Measurements from ENCODE around the gene ELMOD2. TPM values are rescaled to one million over a fixed set of nuclear protein-coding genes. Genes with fewer than 3 reads are reported as not detected.
A peak's percentile ranks its signal among the peaks of the same experiment; 100 is the strongest.
"Not testable (repeated sequence)": the region's sequence is repeated elsewhere in the genome, so short reads cannot be mapped to it uniquely, and the experiment has no call there.

Gene ELMOD2, protein sequence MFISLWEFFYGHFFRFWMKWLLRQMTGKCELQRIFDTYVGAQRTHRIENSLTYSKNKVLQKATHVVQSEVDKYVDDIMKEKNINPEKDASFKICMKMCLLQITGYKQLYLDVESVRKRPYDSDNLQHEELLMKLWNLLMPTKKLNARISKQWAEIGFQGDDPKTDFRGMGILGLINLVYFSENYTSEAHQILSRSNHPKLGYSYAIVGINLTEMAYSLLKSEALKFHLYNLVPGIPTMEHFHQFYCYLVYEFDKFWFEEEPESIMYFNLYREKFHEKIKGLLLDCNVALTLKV
- total RNA-seq, result 10 to 100 TPM; 11.6 to 12.9 TPM
- total RNA-seq, result 14.9 to 35.7 reads per million in 2 donors

DNA sequence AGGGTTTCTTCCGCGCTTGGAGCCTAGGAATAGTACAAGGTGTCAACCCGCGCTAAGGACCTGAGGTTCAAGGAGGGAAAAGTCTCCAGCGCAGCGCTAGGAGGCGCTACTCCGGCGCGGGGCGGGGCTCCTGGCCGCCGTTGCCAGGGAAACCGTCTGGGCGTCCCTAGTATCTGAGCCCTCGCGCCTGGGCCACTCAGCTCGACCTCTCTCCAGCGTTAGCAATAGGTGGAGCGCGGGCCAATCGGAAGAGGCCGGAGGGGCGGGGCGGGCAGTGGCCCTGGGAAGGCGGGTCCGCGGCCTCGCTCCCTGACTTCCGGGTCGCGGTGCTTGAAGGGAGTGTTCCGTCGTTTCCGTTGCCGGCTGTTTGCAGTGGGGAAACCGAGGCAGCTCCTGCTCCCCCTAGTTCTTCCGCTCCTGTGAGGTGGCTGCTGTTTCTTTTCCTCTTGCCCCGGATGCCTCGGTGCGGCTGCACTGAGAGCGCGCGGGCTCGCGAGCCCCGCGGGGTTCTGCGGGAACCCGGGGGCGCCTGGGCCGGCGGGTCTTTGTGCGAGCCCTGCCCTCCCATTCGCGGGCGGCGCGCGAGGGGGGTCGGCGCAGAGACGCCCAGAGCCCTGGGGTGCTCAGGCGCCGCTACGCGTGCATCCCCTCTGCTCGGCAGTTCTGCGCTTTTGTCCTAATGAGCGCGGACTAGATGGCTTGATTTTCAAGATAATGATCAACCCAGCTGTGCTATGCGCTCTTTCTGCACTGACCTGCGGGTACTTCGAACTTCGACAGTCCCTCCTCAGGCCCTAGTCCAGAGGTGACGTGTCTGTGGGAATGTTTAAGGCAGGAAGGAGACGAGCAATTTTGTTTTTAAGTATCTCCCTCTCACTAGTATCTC is at the start of gene ELMOD2:
ELMOD2 (plus strand) TSS at position 312 of the 886 bp plus-strand sequence. CDS start 1,261 bp downstream, outside the sequence.
- Mint-ChIP-seq H3K4me3 (peak within 1 kb of the TSS; percentile 86), H3K36me3 (ENCODE audit: low read depth) (no peaks in the 10 kb centered on the region), H3K4me1 (peaks cover 14% of the 10 kb centered on the region), H3K27me3 (no peaks in the 10 kb centered on the region), H3K27ac (peak within 1 kb of the TSS; percentile 81)
- DNase-seq (peak; percentile 93 to 95 (median 94)), ATAC-seq (peak; percentile 99)
- no peaks in the 10 kb centered on the region for H3K9me3 ChIP-seq (ENCODE audit: control insufficient read depth, low read length, poor library complexity, severe bottlenecking)

DNA sequence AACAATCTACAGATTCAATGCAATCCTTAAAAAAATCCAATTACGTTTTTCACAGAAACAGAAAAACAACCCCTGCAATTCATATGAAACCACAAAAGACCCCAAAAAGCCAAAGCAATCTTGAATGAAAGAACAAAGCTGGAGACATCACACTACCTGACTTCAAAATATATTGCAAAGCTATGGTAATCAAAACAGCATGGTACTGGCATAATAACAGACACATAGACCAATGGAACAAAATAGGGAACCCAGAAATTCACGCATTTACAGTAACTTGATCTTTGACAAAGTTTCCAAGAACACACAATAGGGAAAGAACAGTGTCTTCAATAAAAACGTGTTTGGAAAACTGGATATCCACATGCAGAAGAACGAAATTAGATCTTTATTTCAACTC is 40.5 kb upstream of the ELMOD2 start:
- H3K9me3 ChIP-seq (ENCODE audit: control insufficient read depth, low read length, poor library complexity, severe bottlenecking), result no peaks in the 10 kb centered on the region
- DNase-seq (no peak), ATAC-seq (no peak)
- H3K4me3 Mint-ChIP-seq, result no peak overlapping the region
- no peaks in the 10 kb centered on the region for H3K36me3 Mint-ChIP-seq (ENCODE audit: low read depth)
- H3K4me1 Mint-ChIP-seq, result no peaks in the 10 kb centered on the region
- H3K27me3 Mint-ChIP-seq, result peaks cover 7% of the 10 kb centered on the region
- H3K27ac Mint-ChIP-seq, result no peak overlapping the region

DNA sequence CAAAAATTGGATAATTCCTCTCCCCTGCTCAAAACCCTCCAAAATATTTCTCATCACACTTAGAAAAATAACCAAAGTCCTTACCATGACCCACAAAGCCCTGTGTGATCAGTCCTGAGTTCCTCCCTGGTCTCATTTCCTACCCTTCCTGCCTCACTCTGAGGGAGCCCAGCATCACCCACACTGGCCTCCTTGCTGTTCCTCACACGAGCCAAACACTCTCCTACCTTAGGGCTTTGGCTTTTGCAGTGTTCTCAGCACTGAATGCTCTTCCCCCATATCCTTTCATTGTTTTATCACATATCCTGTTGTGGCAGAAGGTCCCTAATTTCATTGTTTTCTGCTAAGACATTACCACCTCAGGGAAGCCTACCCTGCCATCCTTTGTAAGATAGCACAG is 38.0 kb upstream of the ELMOD2 start:
- Mint-ChIP-seq H3K4me1 (no peaks in the 10 kb centered on the region), H3K27ac (no peak overlapping the region), H3K4me3 (no peak overlapping the region), H3K27me3 (peaks cover 16% of the 10 kb centered on the region), H3K36me3 (ENCODE audit: low read depth) (no peaks in the 10 kb centered on the region)
- ATAC-seq, result no peak
- no peaks in the 10 kb centered on the region for H3K9me3 ChIP-seq (ENCODE audit: control insufficient read depth, low read length, poor library complexity, severe bottlenecking)
- DNase-seq, result no peak

DNA sequence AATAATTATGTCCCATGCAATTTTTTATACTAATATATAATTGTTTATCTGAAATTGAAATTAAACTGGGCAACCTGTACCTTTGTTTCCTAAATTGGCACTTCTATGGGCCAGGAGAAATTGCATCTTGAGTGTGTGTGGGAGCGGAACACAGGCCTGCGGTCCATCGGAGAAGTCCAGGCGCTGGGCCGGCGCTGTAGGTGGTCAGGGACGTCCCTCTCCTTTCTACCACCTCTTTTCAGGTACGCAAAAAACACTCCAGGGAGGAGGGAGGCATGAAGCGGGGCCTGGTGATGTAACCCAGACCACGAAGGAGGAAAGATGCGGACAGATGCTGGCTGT is 26.6 kb upstream of the ELMOD2 start:
- peaks cover 10% of the 10 kb centered on the region for H3K36me3 Mint-ChIP-seq (ENCODE audit: low read depth)
- peak overlapping the region; percentile 61 for H3K4me3 Mint-ChIP-seq
- no peak overlapping the region for H3K27ac Mint-ChIP-seq
- ATAC-seq (no peak), DNase-seq (no peak)
- H3K27me3 Mint-ChIP-seq, result peaks cover 62% of the 10 kb centered on the region
- H3K9me3 ChIP-seq (ENCODE audit: control insufficient read depth, low read length, poor library complexity, severe bottlenecking), result no peaks in the 10 kb centered on the region
- H3K4me1 Mint-ChIP-seq, result peaks cover 4% of the 10 kb centered on the region

DNA sequence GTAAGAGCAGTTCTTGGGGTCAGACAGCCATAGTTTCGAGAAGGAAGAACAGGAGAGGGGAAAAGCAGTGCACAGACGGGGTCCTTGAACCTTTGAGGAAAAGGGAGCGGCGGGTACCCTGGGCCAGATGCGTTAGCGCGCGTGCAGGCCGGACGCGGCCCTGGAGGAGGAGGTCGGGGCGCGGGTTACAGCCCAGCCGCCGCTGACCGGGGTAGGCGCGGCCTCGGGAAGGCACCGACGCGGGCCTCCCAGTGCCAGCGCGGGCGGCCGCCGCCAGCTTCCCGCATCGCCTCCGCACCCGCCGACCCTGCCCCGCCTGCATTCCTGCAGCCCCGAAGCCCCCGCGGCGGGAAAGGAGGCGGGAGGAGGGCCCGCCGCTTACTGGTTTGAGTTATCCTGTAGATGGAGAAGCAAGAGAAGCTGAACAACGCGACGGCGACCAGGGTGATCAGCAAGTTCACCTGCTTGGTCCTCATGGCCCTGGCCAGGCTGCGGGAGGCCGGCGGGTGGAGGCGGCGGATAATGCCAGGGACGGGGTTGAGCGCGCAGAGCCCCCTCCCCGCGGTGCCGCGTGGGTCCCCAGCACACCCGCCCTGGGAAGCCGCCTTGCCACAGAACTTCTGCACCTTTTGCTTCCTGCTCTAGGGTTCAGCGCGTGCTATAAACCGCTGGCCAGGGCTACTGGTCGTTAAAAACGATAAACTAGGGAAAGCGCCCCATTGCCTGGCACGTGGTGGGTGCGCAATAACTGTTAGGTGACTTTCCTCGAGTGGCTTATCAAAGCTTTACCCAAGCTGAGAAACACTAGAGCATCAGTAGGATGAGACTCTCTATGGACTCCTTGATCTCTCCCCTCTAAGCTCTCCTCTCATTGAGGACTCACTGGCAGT is 26.0 kb upstream of the ELMOD2 start, which contains the start of gene MGAT4D:
MGAT4D (minus strand) TSS at position 547 of the 890 bp plus-strand sequence; CDS start at position 476, 71 bp downstream.
- H3K36me3 Mint-ChIP-seq (ENCODE audit: low read depth), result peaks cover 10% of the 10 kb centered on the region
- peak within 1 kb of the TSS; percentile 62 for H3K4me3 Mint-ChIP-seq
- H3K4me1 Mint-ChIP-seq, result peaks cover 4% of the 10 kb centered on the region
- no peak within 1 kb of the TSS for H3K27ac Mint-ChIP-seq
- H3K27me3 Mint-ChIP-seq, result peaks cover 68% of the 10 kb centered on the region
- DNase-seq, result peak in 1 of 3 donors; percentile 9
- no peak for ATAC-seq
- H3K9me3 ChIP-seq (ENCODE audit: control insufficient read depth, low read length, poor library complexity, severe bottlenecking), result no peaks in the 10 kb centered on the region

DNA sequence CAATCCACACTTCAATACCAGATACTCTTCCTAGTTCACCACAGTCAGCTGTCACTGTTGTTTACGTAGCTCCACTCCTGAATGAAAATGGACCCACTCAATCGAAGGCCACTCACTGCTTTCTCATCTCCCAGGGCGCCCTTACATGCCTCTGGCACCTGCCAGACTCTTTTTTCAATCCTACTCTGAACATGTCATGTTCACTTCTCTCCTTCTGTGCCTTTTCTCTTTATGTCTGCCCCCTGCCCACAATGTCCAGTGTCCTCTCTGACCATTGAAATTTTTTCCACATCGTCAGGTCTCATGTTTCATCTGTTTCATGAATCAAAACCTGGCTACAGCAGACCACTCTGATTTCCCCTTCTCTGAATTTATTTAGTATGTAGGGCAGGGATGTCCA is 24.6 kb upstream of the ELMOD2 start:
- no peak for DNase-seq
- Mint-ChIP-seq H3K27me3 (peaks cover 82% of the 10 kb centered on the region), H3K36me3 (ENCODE audit: low read depth) (peaks cover 10% of the 10 kb centered on the region), H3K27ac (no peak overlapping the region), H3K4me1 (peaks cover 4% of the 10 kb centered on the region), H3K4me3 (peak overlapping the region; percentile 22)
- no peak for ATAC-seq
- no peaks in the 10 kb centered on the region for H3K9me3 ChIP-seq (ENCODE audit: control insufficient read depth, low read length, poor library complexity, severe bottlenecking)

DNA sequence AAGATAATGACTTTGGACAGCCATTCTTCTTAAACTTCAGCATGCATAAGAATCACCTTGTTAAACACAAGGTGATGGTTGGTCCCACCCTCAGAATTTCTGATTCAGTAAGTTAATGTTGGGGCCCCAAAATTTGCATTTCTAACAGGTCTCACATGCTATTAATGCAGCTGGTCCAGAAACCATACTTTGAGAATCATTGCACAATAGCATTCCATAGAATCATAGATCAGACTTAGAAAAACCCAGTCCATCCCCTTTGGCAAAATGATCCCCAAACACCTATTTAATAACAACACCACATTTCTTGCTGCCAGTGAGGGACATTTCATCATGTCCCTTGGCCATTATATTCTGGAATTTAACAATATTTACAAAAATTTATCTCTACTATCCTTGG is 19.7 kb upstream of the ELMOD2 start:
- ATAC-seq, result no peak
- no peak for DNase-seq
- no peak overlapping the region for H3K4me3 Mint-ChIP-seq
- peaks cover 3% of the 10 kb centered on the region for H3K4me1 Mint-ChIP-seq
- no peaks in the 10 kb centered on the region for H3K9me3 ChIP-seq (ENCODE audit: control insufficient read depth, low read length, poor library complexity, severe bottlenecking)
- peaks cover 3% of the 10 kb centered on the region for H3K36me3 Mint-ChIP-seq (ENCODE audit: low read depth)
- H3K27ac Mint-ChIP-seq, result no peak overlapping the region
- peaks cover 87% of the 10 kb centered on the region for H3K27me3 Mint-ChIP-seq

DNA sequence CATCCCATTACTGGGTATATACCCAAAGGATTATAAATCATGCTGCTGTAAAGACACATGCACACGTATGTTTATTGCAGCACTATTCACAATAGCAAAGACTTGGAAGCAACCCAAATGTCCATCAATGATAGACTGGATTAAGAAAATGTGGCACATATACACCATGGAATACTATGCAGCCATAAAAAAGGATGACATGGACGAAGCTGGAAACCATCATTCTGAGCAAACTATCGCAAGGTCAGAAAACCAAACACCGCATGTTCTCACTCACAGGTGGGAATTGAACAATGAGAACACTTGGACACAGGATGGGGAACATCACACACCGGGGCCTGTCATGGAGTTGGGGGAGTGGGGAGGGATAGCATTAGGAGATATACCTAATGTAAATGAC is 10.2 kb upstream of the ELMOD2 start:
- DNase-seq; H3K4me1 Mint-ChIP-seq; H3K27ac Mint-ChIP-seq; ATAC-seq; H3K9me3 ChIP-seq (ENCODE audit: control insufficient read depth, low read length, poor library complexity, severe bottlenecking); H3K4me3 Mint-ChIP-seq; H3K36me3 Mint-ChIP-seq (ENCODE audit: low read depth): not testable (repeated sequence)
- peaks cover 53% of the 10 kb centered on the region for H3K27me3 Mint-ChIP-seq

DNA sequence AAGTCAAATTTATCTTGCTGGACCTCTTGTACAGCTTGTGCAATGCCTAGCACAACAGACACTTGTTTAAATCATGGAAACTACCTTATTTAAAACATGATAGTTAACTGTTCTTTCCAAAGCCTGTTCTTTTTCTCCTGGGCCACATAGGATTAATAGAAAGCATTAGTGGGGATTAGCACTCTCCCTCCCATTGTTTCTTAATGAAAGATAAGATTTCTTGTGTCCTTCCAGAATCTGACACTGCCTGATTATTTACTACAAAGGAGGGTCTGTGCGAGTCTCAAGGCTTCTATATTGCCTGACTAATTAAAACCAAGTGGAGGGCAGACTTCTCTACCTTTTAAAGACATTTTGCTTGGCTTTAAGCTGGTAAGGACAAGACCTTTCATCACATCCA is 8.5 kb upstream of the ELMOD2 start:
- Mint-ChIP-seq H3K27me3 (peaks cover 36% of the 10 kb centered on the region), H3K4me1 (no peaks in the 10 kb centered on the region), H3K4me3 (no peak overlapping the region), H3K36me3 (ENCODE audit: low read depth) (no peaks in the 10 kb centered on the region), H3K27ac (no peak overlapping the region)
- DNase-seq (no peak), ATAC-seq (no peak)
- no peaks in the 10 kb centered on the region for H3K9me3 ChIP-seq (ENCODE audit: control insufficient read depth, low read length, poor library complexity, severe bottlenecking)

DNA sequence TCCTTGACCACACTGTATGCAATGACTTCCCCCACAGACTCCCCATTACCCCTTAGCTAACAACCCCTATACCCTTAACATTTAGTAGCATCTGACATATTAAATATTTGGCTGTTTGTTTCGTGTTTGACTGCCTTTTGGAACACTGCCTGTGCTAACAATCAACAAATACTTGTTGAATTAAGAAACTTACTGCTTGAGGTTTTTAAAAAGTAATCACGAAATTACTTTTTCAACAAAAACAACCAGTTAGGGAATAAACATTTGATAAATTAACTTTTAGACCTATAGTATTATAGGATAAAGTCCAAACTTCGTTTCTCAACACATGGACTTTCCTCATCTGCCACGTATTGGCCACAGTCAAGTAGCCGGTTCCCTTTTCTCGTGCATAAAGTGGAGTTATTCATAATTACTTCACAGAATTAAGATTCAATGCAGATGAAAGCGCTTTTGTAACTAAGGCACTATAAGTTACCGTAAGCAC is 555 bp upstream of the ELMOD2 start:
- no peak for ATAC-seq

DNA sequence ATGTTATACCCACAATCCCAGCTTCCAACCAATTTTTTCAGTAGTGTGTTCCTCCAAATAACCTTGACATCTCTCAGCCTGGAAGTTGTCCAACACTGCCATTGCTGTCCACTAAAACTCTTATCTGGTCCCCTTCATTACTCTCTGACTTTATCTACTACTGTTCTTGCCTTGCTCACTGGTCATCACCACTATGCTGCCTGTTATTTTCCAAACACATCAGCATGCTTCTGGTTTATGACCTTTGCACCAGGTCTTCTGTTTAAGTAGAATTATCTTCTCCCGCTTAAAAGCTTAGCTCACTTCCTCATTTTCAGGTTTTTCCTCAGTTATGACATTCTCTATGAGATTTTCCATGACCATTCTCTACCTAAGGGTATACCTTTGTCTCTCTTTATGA is 5.5 kb downstream of the ELMOD2 start:
- H3K27ac Mint-ChIP-seq, result no peak overlapping the region
- no peaks in the 10 kb centered on the region for H3K27me3 Mint-ChIP-seq
- peaks cover 4% of the 10 kb centered on the region for H3K36me3 Mint-ChIP-seq (ENCODE audit: low read depth)
- DNase-seq, result no peak
- no peaks in the 10 kb centered on the region for H3K9me3 ChIP-seq (ENCODE audit: control insufficient read depth, low read length, poor library complexity, severe bottlenecking)
- H3K4me1 Mint-ChIP-seq, result peaks cover 10% of the 10 kb centered on the region
- ATAC-seq, result no peak
- H3K4me3 Mint-ChIP-seq, result no peak overlapping the region

More for the DNA sequence above, 555 bp upstream of the ELMOD2 start:
- Mint-ChIP-seq H3K36me3 (ENCODE audit: low read depth) (no peaks in the 10 kb centered on the region), H3K27me3 (no peaks in the 10 kb centered on the region), H3K4me3 (peak overlapping the region; percentile 86), H3K4me1 (peaks cover 14% of the 10 kb centered on the region), H3K27ac (peak overlapping the region; percentile 81)
- DNase-seq, result no peak
- no peaks in the 10 kb centered on the region for H3K9me3 ChIP-seq (ENCODE audit: control insufficient read depth, low read length, poor library complexity, severe bottlenecking)

DNA sequence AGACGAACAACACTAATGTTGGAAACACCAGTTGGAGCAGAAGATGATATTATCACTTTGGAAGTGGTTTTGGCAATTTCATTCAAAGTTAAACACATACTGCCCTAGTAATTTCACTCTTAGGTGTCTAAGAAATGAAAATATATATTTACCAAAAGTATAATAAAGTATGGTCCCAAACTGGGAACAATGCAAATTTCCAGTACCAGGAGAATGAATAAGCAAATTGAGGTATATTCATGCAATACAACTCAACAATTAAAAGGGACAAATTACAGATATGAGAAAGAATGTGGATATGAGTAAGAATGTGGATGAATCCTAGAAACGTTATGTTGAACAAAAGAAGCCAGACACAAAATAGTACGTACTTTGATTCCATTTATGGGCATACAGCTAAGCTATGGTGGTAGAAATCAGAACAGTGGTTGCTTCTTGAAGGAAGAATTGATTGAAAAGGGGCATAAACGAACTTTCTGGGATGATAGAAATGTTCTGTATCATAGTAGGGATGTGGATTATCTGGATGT is 10.0 kb downstream of the ELMOD2 start:
- Mint-ChIP-seq H3K27ac (no peak overlapping the region), H3K4me1 (peaks cover 6% of the 10 kb centered on the region), H3K4me3 (no peak overlapping the region), H3K36me3 (ENCODE audit: low read depth) (peaks cover 11% of the 10 kb centered on the region), H3K27me3 (no peaks in the 10 kb centered on the region)
- H3K9me3 ChIP-seq (ENCODE audit: control insufficient read depth, low read length, poor library complexity, severe bottlenecking), result no peaks in the 10 kb centered on the region
- DNase-seq (no peak), ATAC-seq (no peak)
